Globus pallidus (tissue), 1 donor: Measurements from ENCODE around the gene CLDN9.

ENCODE experiments used
- DNase-seq: peaks from one replicate; pipeline ENCODE4 v3.0.0-alpha.2; 2015; ENCODE audit warnings: low spot score

Gene CLDN9

DNA sequence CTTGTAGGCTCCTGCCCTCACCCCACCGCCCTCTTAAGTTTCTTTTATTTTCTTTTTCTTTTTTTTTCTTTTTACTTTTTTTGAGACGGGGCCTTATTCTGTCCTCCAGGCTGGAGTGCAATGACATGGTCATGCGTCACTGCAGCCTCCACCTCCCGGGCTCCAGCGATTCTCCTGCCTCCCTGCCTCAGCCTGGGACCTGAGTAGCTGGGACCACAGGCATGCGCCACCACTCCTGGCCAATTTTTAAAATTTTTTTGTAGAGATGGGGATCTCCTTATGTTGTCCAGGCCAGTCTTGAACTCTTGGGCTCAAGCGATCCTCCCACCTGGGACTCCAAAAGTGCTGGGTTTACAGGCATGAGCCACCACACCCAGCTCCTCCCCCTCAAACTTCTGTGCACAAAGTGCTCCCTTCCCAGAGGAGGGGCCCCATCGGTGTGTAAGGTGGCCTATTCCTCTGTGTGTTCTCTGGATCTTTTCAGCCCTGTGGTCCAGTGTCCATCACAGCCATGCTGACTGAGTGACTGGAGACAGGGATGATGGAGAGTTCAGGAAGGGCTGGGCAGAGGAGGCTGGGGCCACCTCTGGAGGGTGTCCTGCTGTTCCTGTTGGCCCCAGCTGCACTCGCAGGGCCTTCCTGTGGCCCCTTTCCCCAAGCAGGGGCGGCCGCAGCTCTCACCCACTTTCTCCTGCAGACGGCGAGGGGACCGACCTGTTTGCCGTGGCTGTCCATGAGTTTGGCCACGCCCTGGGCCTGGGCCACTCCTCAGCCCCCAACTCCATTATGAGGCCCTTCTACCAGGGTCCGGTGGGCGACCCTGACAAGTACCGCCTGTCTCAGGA lies 43.8 kb downstream of the CLDN9 start:
- no peak for DNase-seq

- DNase-seq: no peak
Measured at GRCh38 chr16:3057181-3058138, 44.7 kb downstream of the CLDN9 start.

GRCh38 chr16:3058139-3059030 lies 45.7 kb downstream of the CLDN9 start:
- DNase-seq: peak; percentile 22

DNA sequence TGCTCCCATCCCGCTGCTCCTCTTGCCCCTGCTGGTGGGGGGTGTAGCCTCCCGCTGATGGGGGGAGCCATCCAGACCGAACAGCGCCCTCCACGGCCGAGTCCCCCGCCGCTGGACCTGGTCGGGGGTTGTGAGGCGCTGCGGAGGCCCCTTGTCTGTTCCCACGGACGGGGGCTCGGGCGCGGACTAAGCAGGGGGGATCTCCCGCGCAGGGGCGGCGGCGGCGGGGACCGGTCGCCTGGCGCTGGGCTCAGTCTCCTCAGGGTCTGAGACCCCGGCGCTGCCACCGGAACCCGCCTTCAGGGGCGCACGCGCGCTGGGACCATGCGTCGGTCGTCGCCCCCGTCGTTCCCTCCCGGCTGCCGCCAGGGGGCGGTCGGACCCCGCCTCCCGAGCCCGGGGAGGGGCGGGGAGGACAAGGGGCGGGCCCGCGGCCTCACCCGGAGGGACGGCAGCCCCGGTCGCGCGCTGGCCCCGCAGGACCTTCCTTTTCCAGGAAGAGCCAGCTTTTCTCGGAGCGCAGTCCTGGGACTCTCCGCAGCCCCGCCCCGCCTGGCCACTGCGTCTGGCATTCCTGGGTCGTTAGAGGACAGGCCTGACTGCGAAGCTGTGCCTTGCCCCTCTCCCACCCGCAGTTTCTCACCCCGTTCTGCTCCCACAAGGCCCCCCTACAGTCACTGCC lies 46.5 kb downstream of the CLDN9 start:
- peak; percentile 71 for DNase-seq

- DNase-seq: no peak
Measured at GRCh38 chr16:3059723-3060242, 47.1 kb downstream of the CLDN9 start.

DNA sequence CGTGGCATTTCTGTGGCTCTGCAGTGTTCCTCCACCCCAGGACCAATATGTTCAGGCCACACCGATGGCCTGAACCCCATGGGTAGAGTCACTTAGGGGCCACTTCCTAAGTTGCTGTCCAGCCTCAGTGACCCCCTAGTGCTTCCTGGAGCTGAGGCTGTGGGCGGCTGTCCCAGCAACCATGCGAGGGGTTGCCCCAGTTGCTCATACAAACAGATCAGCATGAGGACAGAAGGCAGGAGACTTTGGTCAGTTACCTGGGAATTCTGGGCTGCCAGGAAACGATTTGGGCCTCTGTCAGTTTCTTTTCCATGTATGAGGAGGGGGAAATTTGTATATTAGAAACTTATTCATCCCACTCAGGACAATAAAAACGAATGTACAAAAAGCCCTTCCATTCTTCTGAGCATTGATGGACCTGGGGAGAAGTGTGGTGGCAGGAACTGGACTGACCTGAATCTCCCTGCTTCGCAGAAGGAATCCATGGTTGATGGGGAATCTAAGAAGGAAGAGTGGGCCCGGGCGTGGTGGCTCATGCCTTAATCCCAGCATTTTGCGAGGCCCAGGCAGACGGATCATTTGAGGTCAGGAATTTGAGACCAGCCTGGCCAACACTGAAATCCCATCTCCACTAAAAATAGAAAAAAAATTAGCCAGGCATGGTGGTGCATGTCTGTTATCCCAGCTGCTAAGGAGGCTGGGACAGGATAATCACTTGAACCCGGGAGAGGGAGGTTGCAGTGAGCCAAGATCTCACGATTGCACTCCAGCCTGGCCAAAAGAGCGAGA lies 47.8 kb downstream of the CLDN9 start:
- no peak for DNase-seq

GRCh38 chr16:3062553-3062952 lies 49.8 kb downstream of the CLDN9 start:
- DNase-seq: no peak

DNA sequence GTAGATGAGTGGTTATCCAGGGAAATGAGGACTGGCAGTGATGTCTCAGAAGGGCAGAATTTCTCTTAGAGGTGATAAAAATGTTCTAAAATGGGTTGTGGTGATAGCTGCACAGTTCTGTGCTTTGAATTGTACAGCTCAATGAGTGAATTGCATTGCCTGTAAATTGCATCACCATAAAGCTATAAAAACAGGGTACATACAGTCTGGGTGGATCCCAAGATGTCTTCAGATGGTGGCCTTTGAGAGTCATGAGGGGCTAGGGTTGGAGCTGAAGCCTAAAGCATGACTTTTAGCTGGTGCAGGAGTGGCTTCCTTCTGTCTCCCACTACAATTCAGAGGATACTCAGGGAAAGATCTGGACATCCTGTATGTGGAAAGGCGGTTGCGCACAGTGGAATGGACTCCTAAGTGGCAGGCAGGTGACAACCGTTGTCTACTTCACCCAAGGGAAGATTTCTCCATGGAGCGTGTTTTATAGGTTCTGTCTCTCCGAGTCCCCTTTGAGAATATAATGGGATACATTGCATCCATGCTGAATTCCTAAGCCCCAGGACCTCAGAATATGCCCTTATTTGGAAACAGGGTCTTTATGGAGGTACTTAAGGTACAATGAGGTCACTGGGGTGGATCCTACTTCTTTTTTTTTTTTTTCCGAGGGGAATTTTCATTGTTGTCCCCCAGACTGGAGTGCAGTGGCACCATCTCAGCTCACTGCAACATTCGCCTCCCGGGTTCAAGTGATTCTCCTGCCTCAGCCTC lies 51.1 kb downstream of the CLDN9 start:
- DNase-seq: no peak
